Measurements from ENCODE around the gene C11orf91.

C11orf91 gene, protein sequence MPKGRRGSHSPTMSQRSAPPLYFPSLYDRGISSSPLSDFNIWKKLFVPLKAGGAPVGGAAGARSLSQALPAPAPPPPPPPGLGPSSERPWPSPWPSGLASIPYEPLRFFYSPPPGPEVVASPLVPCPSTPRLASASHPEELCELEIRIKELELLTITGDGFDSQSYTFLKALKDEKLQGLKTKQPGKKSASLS

DNA sequence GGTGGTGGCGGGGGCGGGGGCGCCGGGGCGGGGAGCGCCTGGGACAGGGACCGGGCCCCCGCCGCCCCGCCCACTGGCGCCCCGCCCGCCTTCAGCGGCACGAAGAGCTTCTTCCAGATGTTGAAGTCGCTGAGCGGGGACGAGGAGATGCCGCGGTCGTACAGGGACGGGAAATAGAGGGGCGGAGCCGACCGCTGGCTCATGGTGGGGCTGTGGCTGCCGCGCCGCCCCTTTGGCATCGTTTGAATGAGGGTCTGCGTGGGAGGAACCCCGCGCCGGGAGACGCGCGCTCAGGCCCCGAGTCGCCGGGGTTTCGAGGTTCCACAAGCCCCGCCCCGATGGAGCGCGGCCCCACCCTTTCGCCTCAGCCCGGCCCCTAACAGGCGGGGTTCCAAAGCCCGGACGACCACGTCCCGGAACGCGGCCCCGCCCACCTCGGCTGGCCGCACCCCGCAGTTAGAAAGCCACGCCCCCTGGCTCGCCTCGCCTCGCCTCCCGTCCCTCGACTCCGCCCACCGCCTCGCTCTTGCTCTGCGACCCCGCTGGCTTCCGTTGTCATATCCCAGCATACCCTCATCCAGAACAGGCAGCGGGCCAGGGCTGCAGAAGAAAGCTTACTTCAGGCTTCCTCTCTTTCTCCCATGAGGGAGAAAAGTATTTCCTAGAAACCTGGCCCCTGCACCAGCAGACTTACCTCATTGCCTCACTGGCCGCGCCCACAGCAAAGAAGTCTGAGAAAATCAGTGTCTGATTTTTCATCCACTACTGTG is at the start of gene C11orf91:
Gene C11orf91 (minus strand): TSS at position 325 of the 770 bp plus-strand sequence. CDS start 86 bp downstream, at position 239.
- Mint-ChIP-seq H3K9me3 (no peaks in the 10 kb centered on the region), H3K27me3 (peaks cover 7 to 12% of the 10 kb centered on the region in 2 donors), H3K4me3 (peak within 1 kb of the TSS; percentile 93), H3K4me1 (peaks cover 16 to 21% of the 10 kb centered on the region in 2 donors), H3K27ac (peak within 1 kb of the TSS; percentile 87), H3K36me3 (no peaks in the 10 kb centered on the region)
- DNase-seq (peak; percentile 86), ATAC-seq (replicated peaks) (peak; percentile 90 to 94)

DNA sequence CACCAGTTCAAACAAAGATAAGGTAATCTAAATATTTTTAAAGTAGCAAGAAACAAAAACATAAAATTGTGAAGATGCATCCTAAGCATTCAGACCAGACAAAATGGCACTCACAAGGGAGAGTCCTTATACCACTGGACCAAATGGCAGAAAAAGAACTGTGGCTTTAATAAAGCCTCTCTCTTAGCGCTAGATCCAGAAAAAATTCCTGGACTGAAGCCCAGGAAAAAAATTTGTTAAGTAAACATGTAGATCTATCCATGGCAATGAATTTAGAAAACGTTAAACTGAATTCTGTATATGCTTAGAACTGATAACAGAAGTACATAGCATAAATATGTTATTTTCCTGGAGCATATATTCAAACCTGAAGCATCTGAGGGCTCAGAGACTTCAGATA is 47.4 kb upstream of the C11orf91 start:
- Mint-ChIP-seq H3K9me3 (no peaks in the 10 kb centered on the region), H3K4me3 (no peak overlapping the region), H3K36me3 (peaks cover 7 to 11% of the 10 kb centered on the region in 2 donors), H3K27me3 (no peaks in the 10 kb centered on the region), H3K4me1 (peaks cover 0 to under 1% of the 10 kb centered on the region in 2 donors), H3K27ac (no peak overlapping the region)
- no peak for ATAC-seq (replicated peaks)
- DNase-seq, result no peak

- Mint-ChIP-seq H3K4me1 (no peaks in the 10 kb centered on the region), H3K27ac (peak overlapping the region; percentile 60), H3K4me3 (no peak overlapping the region), H3K9me3 (no peaks in the 10 kb centered on the region), H3K27me3 (no peaks in the 10 kb centered on the region), H3K36me3 (peaks cover 5 to 9% of the 10 kb centered on the region in 2 donors)
- ATAC-seq (replicated peaks), result no peak
- no peak for DNase-seq
These were observed 42.7 kb upstream of the C11orf91 start for GRCh38 chr11:33743291-33743690.

GRCh38 chr11:33742249-33742851 is 41.7 kb upstream of the C11orf91 start:
- Mint-ChIP-seq H3K36me3 (peaks cover 5 to 7% of the 10 kb centered on the region in 2 donors), H3K9me3 (no peaks in the 10 kb centered on the region), H3K4me1 (no peaks in the 10 kb centered on the region), H3K4me3 (no peak overlapping the region), H3K27ac (no peak overlapping the region), H3K27me3 (no peaks in the 10 kb centered on the region)
- DNase-seq (no peak), ATAC-seq (replicated peaks) (peak in 1 of 2 donors; percentile 65)

DNA sequence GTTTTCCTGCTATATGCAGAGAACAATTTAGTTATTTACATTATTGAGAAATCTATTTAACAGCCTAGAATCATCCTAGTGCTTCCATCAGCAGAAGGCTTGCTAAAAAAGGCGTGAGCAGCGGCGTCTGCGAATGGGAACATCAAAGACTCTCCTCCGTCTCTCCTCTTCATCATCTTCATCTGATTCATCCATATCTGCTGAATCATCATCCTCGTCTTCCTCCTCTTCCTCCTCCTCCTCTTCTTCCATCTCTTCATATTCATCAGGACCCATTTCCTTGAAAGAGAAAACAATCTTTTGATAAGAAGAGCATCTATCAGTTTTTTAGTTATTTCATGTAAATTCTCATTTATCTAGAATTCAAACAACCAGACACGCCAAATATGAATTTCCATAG is 41.2 kb upstream of the C11orf91 start:
- Mint-ChIP-seq H3K36me3 (peaks cover 5 to 7% of the 10 kb centered on the region in 2 donors), H3K4me1 (peaks cover 3% of the 10 kb centered on the region in 2 donors), H3K27ac (no peak overlapping the region), H3K9me3 (no peaks in the 10 kb centered on the region), H3K27me3 (no peaks in the 10 kb centered on the region), H3K4me3 (no peak overlapping the region)
- no peak for DNase-seq
- ATAC-seq (replicated peaks), result no peak

DNA sequence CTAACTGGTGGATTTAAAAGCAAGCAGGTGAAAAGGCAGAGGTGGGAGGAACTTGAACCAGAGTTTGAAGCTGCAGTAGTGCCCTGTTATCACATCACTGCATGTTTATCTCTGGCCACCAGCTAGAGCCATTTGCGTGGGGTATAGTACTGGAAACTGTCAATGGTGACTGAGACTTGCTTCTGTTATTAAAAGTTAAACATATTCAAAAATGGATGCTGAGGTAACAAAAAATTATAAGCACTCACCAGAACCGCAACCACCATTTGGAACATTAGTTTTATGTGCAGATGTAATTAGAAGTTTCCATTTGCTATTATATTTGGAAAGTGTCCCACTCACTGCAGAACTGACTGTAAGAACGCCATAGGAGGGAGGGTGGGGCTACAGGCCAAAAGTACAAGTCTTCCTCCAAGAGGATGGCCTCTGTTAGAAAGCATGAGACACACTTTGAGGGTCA is 36.8 kb upstream of the C11orf91 start:
- H3K4me3 Mint-ChIP-seq, result no peak overlapping the region
- no peaks in the 10 kb centered on the region for H3K27me3 Mint-ChIP-seq
- H3K9me3 Mint-ChIP-seq, result no peaks in the 10 kb centered on the region
- no peak overlapping the region for H3K27ac Mint-ChIP-seq
- DNase-seq (no peak), ATAC-seq (replicated peaks) (no peak)
- H3K36me3 Mint-ChIP-seq, result peaks cover 9 to 11% of the 10 kb centered on the region in 2 donors
- peaks cover 22 to 33% of the 10 kb centered on the region in 2 donors for H3K4me1 Mint-ChIP-seq

- H3K36me3 Mint-ChIP-seq, result peaks cover 9 to 11% of the 10 kb centered on the region in 2 donors
- no peaks in the 10 kb centered on the region for H3K9me3 Mint-ChIP-seq
- H3K27ac Mint-ChIP-seq, result peak within 1 kb of the TSS; percentile 92
- no peaks in the 10 kb centered on the region for H3K27me3 Mint-ChIP-seq
- H3K4me1 Mint-ChIP-seq, result peaks cover 29 to 43% of the 10 kb centered on the region in 2 donors
- peak; percentile 81 for DNase-seq
- peak within 1 kb of the TSS; percentile 87 to 90 for H3K4me3 Mint-ChIP-seq
- peak; percentile 70 to 75 for ATAC-seq (replicated peaks)
These were observed 35.7 kb upstream of the C11orf91 start, which contains the start of gene CD59 for GRCh38 chr11:33736148-33736812. CD59 (minus strand) TSS chr11:33736423; CDS start chr11:33722445, 13,978 bp downstream.

DNA sequence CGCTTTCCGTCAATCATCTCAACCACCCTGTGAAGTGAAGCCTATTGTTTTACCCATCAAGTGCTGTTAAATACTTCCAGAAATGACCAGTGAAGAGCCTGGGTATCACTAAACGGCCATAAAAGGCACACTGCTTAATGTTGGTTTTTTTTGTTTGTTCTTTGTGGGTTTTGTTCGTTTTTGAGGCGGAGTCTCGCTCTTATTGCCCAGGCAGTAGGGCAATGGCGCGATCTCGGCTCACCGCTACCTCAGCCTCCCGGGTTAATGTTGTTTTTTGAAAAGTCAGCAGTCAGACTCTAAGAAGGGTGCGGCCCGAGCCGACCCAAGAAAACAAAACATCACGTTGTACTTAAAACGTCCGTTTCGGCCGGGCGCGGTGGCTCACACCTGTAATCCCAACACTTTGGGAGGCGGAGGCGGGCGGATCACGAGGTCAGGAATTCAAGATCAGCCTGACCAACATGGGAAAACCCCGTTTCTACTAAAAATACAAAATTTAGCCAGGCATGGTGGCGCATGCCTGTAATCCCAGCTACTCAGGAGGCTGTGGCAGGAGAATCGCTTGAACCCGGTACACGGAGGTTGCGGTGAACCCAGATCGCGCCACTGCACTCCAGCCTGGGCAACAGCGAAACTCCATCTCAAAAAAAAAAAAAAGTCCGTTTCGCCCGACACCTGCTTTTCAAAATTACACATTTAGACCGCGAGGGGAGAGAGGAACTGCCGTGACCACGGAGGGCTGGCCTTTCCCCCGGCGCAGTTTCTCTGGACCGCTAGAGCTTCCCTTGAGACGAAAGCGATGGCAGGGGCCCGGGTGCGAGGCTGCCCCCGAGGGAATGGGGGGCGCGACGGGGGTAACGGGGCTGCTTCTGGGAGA is 34.9 kb upstream of the C11orf91 start:
- peaks cover 9 to 13% of the 10 kb centered on the region in 2 donors for H3K36me3 Mint-ChIP-seq
- DNase-seq (peak; percentile 69), ATAC-seq (replicated peaks) (peak; percentile 74 to 79)
- no peaks in the 10 kb centered on the region for H3K9me3 Mint-ChIP-seq
- peak overlapping the region; percentile 87 to 90 for H3K4me3 Mint-ChIP-seq
- H3K27ac Mint-ChIP-seq, result peak overlapping the region; percentile 92
- H3K27me3 Mint-ChIP-seq, result no peaks in the 10 kb centered on the region
- peaks cover 29 to 43% of the 10 kb centered on the region in 2 donors for H3K4me1 Mint-ChIP-seq

GRCh38 chr11:33734441-33735270 is 34.0 kb upstream of the C11orf91 start:
- Mint-ChIP-seq H3K4me3 (peak overlapping the region; percentile 87 to 90), H3K27ac (peak overlapping the region; percentile 92), H3K36me3 (peaks cover 9 to 13% of the 10 kb centered on the region in 2 donors), H3K4me1 (peaks cover 29 to 43% of the 10 kb centered on the region in 2 donors), H3K9me3 (no peaks in the 10 kb centered on the region), H3K27me3 (no peaks in the 10 kb centered on the region)
- DNase-seq (no peak), ATAC-seq (replicated peaks) (no peak)

- H3K4me3 Mint-ChIP-seq, result no peak overlapping the region
- H3K4me1 Mint-ChIP-seq, result peaks cover 31 to 43% of the 10 kb centered on the region in 2 donors
- H3K9me3 Mint-ChIP-seq, result no peaks in the 10 kb centered on the region
- no peaks in the 10 kb centered on the region for H3K27me3 Mint-ChIP-seq
- DNase-seq (no peak), ATAC-seq (replicated peaks) (no peak)
- H3K27ac Mint-ChIP-seq, result no peak overlapping the region
- H3K36me3 Mint-ChIP-seq, result peaks cover 12 to 17% of the 10 kb centered on the region in 2 donors
These were observed 33.4 kb upstream of the C11orf91 start for GRCh38 chr11:33733980-33734379.

- Mint-ChIP-seq H3K4me3 (peak overlapping the region; percentile 5 to 59), H3K36me3 (peaks cover 12 to 22% of the 10 kb centered on the region in 2 donors), H3K9me3 (no peaks in the 10 kb centered on the region), H3K27me3 (no peaks in the 10 kb centered on the region), H3K4me1 (peaks cover 33 to 40% of the 10 kb centered on the region in 2 donors), H3K27ac (no peak overlapping the region)
- ATAC-seq (replicated peaks), result peak; percentile 33 to 35
- peak; percentile 17 for DNase-seq
These were observed 31.3 kb upstream of the C11orf91 start for GRCh38 chr11:33731723-33732531.

GRCh38 chr11:33730716-33731115 is 30.1 kb upstream of the C11orf91 start:
- peaks cover 15 to 32% of the 10 kb centered on the region in 2 donors for H3K36me3 Mint-ChIP-seq
- no peak for ATAC-seq (replicated peaks)
- DNase-seq, result no peak
- no peak overlapping the region for H3K27ac Mint-ChIP-seq
- no peak overlapping the region for H3K4me3 Mint-ChIP-seq
- no peaks in the 10 kb centered on the region for H3K9me3 Mint-ChIP-seq
- H3K27me3 Mint-ChIP-seq, result peaks cover 0 to 6% of the 10 kb centered on the region in 2 donors
- H3K4me1 Mint-ChIP-seq, result peaks cover 33 to 37% of the 10 kb centered on the region in 2 donors
